ENCODE measurements around the gene REPS2. TPM values are rescaled to one million over a fixed set of nuclear protein-coding genes. Genes with fewer than 3 reads are reported as not detected.

The REPS2 gene
- total and polyA plus RNA-seq, 9 of the 15 experiments (the other 6 are each of a cell fraction or from before 2014, with no cell fraction given), result 0.01 to 0.07 (median 0.01) TPM; not detected in 3

DNA sequence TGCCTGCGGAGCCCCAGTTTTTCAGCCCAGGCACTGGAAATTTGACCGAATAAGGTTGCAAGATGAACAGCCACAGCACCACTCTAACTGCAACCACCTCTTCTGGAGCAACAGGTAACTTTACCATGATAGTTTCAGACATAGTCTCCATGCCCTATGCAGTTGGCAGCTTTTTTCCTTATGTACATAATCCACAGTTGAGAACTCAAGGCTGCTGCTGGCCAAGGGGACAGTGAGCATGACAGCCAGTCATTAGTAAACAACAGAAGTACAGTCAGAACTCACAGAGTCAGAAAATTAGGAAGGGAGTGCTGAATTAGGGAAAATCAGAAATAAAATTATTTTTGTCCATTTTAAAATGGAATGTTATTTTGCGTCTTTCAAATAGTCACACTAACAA, 235.9 kb downstream of the REPS2 start:
- Histone ChIP-seq H3K4me2 (ENCODE audit: insufficient read depth, low read length) (no peak overlapping the region), H3K4me1 (replicated peaks in 1 of 2; ENCODE audit: control insufficient read depth in 2 of 2, insufficient read depth in 2 of 2, low read length in 2 of 2) (no peaks in the 10 kb centered on the region), H3K79me2 (ENCODE audit: control insufficient read depth, insufficient read depth, low read length) (no peaks in the 10 kb centered on the region), H3K9me3 (replicated peaks; ENCODE audit: control insufficient read depth, insufficient read depth, low read depth, low read length) (no peaks in the 10 kb centered on the region), H3K9ac (ENCODE audit: insufficient read depth in 1 of 2, low read depth in 2 of 2, low read length in 2 of 2) (no peak overlapping the region), H4K20me1 (replicated peaks; ENCODE audit: control insufficient read depth, insufficient read depth, low read length) (no peaks in the 10 kb centered on the region), H2AFZ (ENCODE audit: low read depth, low read length) (no peak overlapping the region), H3K36me3 (ENCODE audit: control insufficient read depth, insufficient read depth, low read length) (no peaks in the 10 kb centered on the region), H3K27ac (ENCODE audit: extremely low read depth, low read depth, low read length) (no peak overlapping the region), H3K9me1 (ENCODE audit: control insufficient read depth, insufficient read depth, low read length) (no peaks in the 10 kb centered on the region), H3K27me3 (ENCODE audit: control insufficient read depth in 2 of 2, insufficient read depth in 2 of 2, low read length in 2 of 2) (no peaks in the 10 kb centered on the region), H3K4me3 (no peak overlapping the region)
- ChIA-PET CTCF (ENCODE audit: low intra/inter-chr PET ratio) (no interaction called here), POLR2A (no interaction called here)
- WGBS (ENCODE audit: insufficient coverage, low coverage, missing lambda C conversion rate), result 3% methylated on average over 3 of the region's 3 CpGs
- no TSS peak for BruUV-seq (replicated peaks)
- intact Hi-C loops (cut with micrococcal nuclease), result no loop called here
- no peak for TF ChIP-seq CBX1 (IDR thresholded peaks at IDR 0.05; ENCODE audit: low read depth)
- no peak for TF ChIP-seq ETS2 (tag; IDR thresholded peaks at IDR 0.05; ENCODE audit: borderline replicate concordance, poor library complexity, severe bottlenecking)
- no peak for TF ChIP-seq ZFP30 (CRISPR knock-in tag; IDR thresholded peaks at IDR 0.05; ENCODE audit: borderline replicate concordance)
- no peak for TF ChIP-seq EZH2 (IDR thresholded peaks at IDR 0.05; ENCODE audit: borderline replicate concordance, low read depth, low read length)
- no peak for TF ChIP-seq SAFB2 (IDR thresholded peaks at IDR 0.05; ENCODE audit: borderline replicate concordance, low read depth, low read length, severe bottlenecking)
- TF ChIP-seq MIER1 (IDR thresholded peaks at IDR 0.05; ENCODE audit: low read depth), result no peak
- TF ChIP-seq PATZ1 (CRISPR knock-in tag; IDR thresholded peaks at IDR 0.05; ENCODE audit: borderline replicate concordance), result no peak
- TF ChIP-seq EP300 (IDR thresholded peaks at IDR 0.05; ENCODE audit: low read length), result no peak
- no peak for TF ChIP-seq DNMT1 (IDR thresholded peaks at IDR 0.05)
- no peak for TF ChIP-seq HLTF (IDR thresholded peaks at IDR 0.05)
- TF ChIP-seq, protein P1, sequence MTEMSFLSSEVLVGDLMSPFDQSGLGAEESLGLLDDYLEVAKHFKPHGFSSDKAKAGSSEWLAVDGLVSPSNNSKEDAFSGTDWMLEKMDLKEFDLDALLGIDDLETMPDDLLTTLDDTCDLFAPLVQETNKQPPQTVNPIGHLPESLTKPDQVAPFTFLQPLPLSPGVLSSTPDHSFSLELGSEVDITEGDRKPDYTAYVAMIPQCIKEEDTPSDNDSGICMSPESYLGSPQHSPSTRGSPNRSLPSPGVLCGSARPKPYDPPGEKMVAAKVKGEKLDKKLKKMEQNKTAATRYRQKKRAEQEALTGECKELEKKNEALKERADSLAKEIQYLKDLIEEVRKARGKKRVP (CRISPR knock-in tag; IDR thresholded peaks at IDR 0.05), result no peak
- TF ChIP-seq MAFG (tag; conservative IDR thresholded peaks at IDR 0.05), result no peak
- TF ChIP-seq SRF (CRISPR knock-in tag; IDR thresholded peaks at IDR 0.05), result no peak
- no peak for TF ChIP-seq MTA1 (IDR thresholded peaks at IDR 0.05; ENCODE audit: borderline replicate concordance)
- no peak for TF ChIP-seq ZNF780A (CRISPR knock-in tag; IDR thresholded peaks at IDR 0.05)
- no peak for TF ChIP-seq TCFL5 (CRISPR knock-in tag; conservative IDR thresholded peaks at IDR 0.05)
- TF ChIP-seq ASH1L (IDR thresholded peaks at IDR 0.05; ENCODE audit: borderline replicate concordance, low read depth, partially characterized antibody), result no peak
- in situ Hi-C loops (cut with MboI), result no loop called here
- ATAC-seq, result no peak
- no peak for FAIRE-seq
- no peak for DNase-seq (ENCODE audit: extremely low read depth in 1 of 4, low spot score in 3 of 4)
